NCI-H774 (cell line): ENCODE measurements around the gene LHX5.

Experiments
- DNase-seq: peaks from one replicate; lab custom pipeline; 2025; lab: John Stamatoyannopoulos, UW

Gene LHX5

GRCh38 chr12:113477842-113478215, 6.2 kb upstream of the LHX5 start:
- DNase-seq = no peak

DNA sequence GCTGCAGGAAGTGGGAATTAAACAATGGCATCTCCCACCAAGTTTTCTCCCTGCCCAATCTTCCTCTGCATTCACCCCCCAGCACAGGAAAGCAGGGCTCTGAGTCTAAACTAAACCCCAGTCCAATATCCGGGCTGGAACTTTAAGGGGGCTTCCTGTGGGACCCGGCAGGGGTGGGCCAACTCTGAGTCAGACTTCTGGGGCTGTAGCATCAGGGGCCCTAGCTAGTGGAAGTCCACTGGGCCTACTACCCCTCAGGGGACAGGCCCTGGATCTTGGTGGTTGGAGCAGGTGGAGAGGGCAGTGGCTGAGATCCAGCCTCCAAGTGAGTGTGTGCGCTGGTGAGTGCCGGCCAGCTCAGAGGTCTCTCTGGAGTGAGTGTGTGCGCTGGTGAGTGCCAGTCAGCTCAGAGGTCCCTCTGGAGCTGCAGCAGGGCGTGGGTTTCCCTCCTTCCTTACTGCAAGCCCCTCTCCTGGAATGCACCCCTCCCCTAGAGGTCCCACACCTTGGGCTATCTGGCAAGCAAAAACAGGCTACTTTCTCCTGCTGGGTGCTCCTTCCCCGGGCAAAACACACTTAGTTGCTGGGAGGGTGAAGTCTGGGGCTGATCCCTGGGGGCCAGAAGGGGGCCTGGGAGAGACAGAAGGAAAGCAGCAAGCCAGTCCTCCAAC, 5.6 kb upstream of the LHX5 start:
- no peak for DNase-seq

DNA sequence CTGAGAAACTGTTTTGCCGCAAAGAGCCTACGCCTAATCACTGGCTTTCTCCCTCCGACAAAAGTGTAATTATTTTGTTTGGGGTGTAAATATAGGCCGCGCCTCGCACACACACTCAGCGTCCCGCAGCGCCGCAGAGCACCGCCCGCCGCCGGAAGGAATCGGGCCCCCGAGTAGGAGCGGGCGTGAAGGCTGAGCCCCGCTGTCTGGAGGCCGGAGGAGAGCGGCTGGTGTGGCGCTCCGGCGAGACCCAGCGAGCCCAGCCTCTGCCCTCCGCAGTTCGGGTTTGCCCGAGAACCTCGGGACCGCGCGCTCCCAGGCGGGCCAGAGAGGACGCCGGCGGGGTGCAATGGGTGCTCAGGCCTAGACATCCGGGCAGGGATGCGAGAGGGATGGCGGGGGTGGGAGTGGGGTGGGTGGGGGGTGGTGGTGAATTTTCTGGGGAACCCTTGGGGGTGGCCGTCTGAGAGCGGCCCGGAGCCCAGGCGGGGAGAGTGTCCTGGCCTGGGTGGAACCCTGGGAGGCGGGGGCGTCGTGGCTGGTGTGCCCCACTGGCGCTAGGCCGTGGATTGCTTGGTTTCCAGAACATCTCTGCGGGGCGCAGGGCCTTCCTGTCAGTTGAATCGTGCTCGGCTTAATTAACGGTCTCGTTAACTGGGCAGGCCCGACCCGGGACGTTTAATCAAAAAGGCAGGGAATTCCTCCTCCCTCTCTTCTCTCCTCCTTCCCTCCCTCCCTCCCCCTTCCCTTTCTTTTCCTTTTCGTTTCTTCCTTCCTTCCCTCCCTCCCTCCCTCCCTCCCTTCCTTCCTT, 4.7 kb upstream of the LHX5 start:
- DNase-seq = no peak

GRCh38 chr12:113475451-113476175, 3.9 kb upstream of the LHX5 start:
- DNase-seq = no peak

GRCh38 chr12:113474635-113475436, 3.2 kb upstream of the LHX5 start:
- DNase-seq = no peak

- no peak for DNase-seq
Observed at GRCh38 chr12:113473942-113474341, 2.3 kb upstream of the LHX5 start.

DNA sequence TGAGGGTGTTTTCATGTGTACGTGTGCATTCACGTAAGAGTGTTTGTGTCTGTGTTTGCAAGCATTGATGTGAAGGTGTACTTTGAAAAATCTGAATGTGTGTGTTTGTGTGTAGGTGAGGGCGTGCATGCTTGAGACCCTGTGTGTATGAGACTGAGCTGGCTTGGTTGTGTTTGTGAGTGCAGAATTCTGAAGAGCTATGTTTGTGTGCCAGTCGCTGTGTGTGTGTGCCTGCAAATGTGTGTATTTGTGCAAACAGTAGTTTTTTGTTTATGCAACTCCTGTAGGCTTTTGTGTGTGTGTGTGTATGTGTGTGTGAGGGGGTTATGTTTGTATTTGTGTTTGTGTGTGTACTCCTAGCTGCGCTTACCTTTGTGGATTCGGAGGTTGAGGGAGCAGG, 1.7 kb upstream of the LHX5 start:
- DNase-seq = no peak

- DNase-seq = no peak
Observed at GRCh38 chr12:113472191-113473121, 785 bp upstream of the LHX5 start.

DNA sequence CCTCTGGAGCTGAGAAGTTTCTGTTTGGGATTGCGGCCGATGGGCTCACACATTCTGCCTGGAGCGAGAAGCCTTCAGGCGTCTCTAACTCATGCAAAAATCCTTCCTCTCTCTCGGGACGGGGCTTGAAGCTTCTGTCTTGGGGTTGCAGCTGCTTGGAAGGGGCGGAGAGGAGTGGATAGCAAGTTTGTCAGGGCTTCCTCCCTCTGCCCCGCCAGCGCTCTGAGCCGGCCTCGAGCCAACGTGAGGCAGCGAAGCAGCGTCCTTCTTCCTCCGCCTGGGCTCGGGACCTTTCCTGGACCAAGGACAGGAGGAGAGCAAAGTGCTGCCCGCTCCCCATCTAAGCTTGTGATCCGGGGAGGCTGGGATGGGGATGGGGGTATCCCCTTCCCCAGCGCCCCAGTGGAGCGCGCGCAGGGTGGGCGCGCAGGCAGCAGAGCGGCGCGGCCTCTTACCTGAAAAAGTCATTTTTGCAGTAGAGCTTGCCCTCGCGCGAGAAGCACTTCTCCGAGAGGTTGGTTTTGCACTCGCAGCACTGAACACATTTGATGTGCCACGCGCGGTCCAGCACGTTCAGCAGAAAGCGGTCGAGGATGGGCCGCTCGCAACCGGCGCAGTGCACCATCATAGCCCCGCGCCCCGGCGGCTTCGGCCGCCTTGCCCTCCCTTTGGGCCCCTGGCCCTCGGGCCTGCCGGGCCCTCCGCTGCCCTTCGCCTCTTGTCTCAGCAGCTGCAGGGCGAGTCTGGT, 626 bp downstream of the LHX5 start:
- DNase-seq = no peak

DNA sequence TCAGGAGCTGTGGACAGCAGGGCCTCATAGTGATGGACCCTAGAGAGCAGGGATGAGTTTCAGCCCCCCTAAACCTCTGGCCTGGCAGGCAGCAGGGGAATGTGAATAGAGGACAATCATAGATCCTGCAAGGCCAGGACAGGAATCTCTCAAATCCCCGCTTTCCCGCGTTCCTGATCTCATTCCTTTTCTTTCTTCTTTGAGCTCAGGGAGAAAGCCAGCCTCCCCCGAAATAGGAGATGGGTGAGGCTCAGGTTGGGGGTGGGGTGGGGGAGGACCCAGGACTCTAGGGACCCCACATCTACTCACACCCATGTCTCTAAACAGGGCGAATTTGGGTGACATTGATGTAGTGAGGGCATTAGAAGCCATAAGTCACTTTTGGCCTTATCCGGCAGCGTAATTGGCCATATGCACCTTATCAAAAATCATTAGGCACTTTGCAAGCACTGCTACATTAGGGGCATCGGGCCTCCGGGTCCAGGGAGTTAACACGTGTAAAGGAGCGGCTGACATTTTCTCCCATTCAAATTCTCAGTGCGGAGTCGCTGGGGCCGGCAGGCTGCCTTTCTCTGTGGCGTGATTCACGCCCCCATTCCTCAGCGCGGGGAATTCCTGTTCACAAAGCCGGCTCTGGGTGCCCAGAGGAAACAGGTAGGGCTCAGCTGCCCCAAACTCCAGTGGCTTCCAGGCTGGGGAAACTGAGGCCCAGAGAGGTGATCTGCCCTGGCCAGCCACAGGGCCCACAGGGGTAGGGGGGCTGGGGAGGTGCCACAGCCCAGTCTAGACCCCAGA, 1.5 kb downstream of the LHX5 start:
- DNase-seq = no peak

DNA sequence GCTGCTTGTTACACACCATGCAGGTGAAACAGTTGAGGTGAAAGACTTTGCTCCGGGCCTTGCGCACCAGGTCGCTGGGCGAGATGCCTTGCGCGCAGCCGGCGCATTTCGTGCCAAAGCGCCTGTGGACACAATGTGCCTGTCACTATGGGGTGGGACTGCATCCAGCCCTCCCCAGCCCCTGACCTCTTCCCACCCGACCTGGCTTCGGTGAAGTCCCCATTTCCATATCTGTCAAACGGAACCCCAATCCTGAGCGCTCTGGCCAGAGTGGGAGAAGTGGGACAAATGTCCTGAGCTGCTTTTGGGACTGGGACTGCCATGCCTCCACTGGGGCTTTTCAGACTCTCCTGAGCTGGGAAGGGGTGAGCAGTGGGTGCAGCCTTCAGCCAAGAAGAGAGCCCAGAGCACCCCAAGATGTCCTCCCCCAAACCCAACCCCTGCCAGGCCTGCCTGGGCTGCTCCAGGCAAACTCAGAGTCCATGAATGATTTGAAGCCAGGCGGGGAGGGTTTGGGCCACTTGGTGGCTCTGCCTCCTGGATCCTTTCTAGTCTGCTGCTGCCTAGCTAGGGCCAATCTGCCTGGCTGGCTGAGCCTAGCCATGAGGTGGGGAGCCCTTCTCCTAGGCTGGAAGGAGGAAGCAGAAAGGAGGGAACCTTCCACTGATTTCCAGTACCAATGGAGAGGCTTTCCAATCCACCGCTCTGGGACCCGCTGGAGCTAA, 2.3 kb downstream of the LHX5 start:
- DNase-seq = no peak

GRCh38 chr12:113468365-113469223, 3.1 kb downstream of the LHX5 start:
- no peak for DNase-seq

DNA sequence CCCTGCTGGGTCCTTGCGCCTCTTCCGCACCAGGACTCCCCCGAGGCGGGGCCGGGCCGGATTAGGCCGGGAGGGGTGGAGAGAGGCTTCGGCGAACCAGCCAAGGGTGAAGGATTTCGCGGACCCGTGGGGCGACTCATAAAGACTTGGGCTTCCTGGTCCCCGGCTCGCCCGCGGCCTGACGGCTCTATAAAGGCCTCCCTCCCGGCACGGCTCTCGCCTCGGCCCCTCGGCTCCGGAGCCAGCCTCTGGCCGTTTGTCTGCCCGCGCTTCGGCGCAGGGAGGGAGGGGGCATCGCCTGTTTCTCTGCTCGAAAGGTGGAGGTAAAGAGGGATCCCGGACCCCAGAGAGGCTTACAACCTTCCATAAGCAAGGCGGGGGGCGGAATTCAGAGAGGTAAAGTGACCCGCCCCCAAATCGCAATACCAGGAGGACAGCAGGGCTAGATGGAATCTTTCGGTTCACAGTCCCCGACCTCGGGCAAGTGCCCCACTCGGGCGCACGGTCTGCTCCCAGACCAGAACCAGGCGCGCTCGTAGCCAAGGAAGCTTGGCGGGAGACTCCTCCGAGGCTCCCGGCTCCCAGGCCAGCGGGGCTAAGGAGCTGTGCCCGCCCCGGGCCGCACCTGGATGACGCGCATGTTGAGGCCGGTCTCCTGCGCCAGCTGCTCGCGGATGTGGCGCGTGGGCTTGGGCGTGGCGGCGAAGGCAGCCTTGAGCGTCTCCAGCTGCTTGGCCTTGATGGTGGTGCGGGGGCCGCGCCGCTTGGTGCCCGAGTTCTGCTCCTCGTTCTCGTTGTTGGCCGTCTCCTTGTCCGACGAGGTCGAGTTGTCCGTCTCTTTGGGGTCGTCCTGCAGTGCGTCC, 3.9 kb downstream of the LHX5 start:
- peak; percentile 57 for DNase-seq

DNA sequence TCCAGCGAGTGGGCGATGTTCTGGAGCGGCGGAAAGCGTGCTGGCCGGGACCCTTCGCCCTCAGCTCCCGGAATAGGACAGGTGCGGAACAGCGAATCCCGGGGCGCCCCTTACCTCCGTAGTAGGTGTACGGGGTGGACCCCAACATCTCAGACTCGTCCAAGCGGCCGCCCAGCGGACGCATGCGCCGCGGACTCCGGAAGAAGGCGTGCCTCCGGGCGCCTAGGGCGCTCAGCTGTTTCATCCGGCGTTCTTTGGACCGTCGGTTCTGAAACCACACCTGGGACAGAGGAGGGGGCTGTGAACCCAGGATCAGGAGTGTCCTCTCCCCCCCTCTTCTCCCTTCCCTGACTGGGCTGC, 4.5 kb downstream of the LHX5 start:
- peak; percentile 31 for DNase-seq

DNA sequence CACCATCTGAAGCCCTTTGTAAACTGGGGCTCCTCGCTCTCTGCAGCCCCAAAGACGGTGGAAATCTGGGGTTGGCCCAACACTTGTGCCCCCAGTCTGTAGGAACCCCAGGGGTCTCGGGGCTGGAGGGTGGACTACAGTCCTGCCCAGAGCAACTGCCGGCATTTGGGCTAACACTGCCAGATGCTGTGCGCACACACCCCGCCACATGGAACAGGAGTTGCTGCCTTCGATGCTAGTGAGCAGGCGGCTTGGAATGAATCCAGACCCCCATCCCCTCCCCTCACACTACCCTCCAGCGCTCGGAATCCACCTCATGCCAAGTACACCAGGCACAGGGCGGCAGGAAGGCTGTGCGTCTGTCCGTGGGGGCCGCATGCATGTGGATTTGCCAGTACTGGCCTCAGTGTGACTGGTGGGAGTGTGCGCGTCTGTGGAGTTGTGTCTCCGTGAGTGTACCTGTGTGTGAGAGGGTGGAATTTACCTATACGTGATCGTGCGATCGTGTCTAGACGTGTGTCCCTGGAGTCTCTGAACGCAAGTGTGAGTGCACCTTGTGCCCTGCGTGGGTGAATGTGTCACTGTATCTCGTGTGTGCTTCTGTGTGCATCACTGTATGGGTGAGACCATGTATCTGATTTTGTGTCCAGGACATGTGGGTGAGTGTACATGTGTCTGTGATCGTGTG, 5.1 kb downstream of the LHX5 start:
- no peak for DNase-seq

- DNase-seq = no peak
Observed at GRCh38 chr12:113465808-113466453, 5.7 kb downstream of the LHX5 start.
